DMS53 (cell line): Measurements from ENCODE around the gene RBM27.
"Not testable (repeated sequence)": the region's sequence is repeated elsewhere in the genome, so short reads cannot be mapped to it uniquely, and the experiment has no call there.

Source experiments
- DNase-seq: peaks from one replicate; lab custom pipeline; 2025; lab: John Stamatoyannopoulos, UW

Gene RBM27

GRCh38 chr5:146203011-146203871 lies at the start of gene RBM27:
Gene RBM27 (plus strand): TSS chr5:146203605. CDS start chr5:146203766, 161 bp downstream.
- peak; percentile 99 for DNase-seq

- DNase-seq = no peak
Observed at GRCh38 chr5:146158255-146158654, 45.1 kb upstream of the RBM27 start.

- DNase-seq = no peak
Observed at GRCh38 chr5:146164382-146164781, 39.0 kb upstream of the RBM27 start.

GRCh38 chr5:146165460-146165859 lies 37.9 kb upstream of the RBM27 start:
- no peak for DNase-seq

GRCh38 chr5:146165903-146166302 lies 37.5 kb upstream of the RBM27 start:
- no peak for DNase-seq

GRCh38 chr5:146169076-146169475 lies 34.3 kb upstream of the RBM27 start:
- DNase-seq = no peak

GRCh38 chr5:146173049-146173448 lies 30.4 kb upstream of the RBM27 start:
- DNase-seq = not testable (repeated sequence)

- no peak for DNase-seq
Observed at GRCh38 chr5:146173597-146173996, 29.8 kb upstream of the RBM27 start.

GRCh38 chr5:146176805-146177204 lies 26.6 kb upstream of the RBM27 start:
- no peak for DNase-seq

GRCh38 chr5:146179696-146180095 lies 23.7 kb upstream of the RBM27 start:
- DNase-seq = no peak

GRCh38 chr5:146183403-146183802 lies 20.0 kb upstream of the RBM27 start:
- not testable (repeated sequence) for DNase-seq

GRCh38 chr5:146185161-146185560 lies 18.2 kb upstream of the RBM27 start:
- DNase-seq = no peak

GRCh38 chr5:146188358-146188757 lies 15.0 kb upstream of the RBM27 start:
- no peak for DNase-seq

- peak; percentile 7 for DNase-seq
Observed at GRCh38 chr5:146192571-146193043, 10.8 kb upstream of the RBM27 start.

- DNase-seq = no peak
Observed at GRCh38 chr5:146193285-146193684, 10.1 kb upstream of the RBM27 start.

- not testable (repeated sequence) for DNase-seq
Observed at GRCh38 chr5:146194997-146195396, 8.4 kb upstream of the RBM27 start.

GRCh38 chr5:146196459-146197048 lies 6.9 kb upstream of the RBM27 start:
- DNase-seq = no peak

GRCh38 chr5:146199176-146199815 lies 4.1 kb upstream of the RBM27 start:
- DNase-seq = no peak

- DNase-seq = not testable (repeated sequence)
Observed at GRCh38 chr5:146201795-146202194, 1.6 kb upstream of the RBM27 start.

GRCh38 chr5:146203872-146204192 lies 427 bp downstream of the RBM27 start:
- no peak for DNase-seq

- DNase-seq = no peak
Observed at GRCh38 chr5:146205499-146206202, 2.2 kb downstream of the RBM27 start.

GRCh38 chr5:146206257-146206656 lies 2.9 kb downstream of the RBM27 start:
- no peak for DNase-seq
